ENCODE measurements around the gene TMEM204.

Gene TMEM204

DNA sequence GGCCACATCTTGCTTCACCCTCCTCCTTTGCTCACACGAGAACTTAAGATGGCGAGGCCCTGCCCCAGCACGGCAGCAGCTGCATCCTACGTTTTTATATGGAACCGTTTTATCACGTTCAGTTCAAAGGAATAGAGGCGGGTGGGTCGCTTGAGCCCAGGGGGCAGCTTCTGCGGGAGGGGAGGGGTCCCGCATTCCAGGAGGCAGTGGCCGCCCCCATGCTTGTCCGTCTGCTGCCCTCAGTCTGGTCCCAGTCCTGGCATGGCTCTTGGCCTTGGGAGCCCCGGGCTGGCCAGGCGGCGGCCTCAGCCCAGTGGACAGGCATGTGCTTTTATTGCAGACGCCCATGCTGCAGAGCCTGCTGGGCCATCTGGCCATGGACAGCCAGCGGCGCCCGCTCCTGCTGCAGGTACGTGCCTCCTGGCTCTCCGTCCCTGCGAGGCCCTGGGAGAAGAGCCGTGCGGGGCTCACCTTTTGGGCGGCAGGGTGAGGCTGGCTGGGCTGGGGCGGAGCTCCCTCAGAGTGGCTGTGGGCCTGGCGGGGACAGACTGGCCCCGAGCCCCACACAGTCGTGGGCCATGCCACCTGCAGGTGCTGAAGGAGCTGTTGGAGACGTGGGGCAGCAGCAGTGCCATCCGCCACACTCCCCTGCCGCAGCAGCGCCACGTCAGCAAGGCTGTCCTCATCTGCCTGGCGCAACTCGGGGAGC lies 33.6 kb upstream of the TMEM204 start:
- no peak for DNase-seq (ENCODE audit: low read depth)

GRCh38 chr16:1500465-1501150 lies 32.9 kb upstream of the TMEM204 start:
- no peak for DNase-seq (ENCODE audit: low read depth)

- DNase-seq (ENCODE audit: low read depth) = no peak
Measured at GRCh38 chr16:1501630-1502029, 31.8 kb upstream of the TMEM204 start.

GRCh38 chr16:1502092-1503004 lies 31.1 kb upstream of the TMEM204 start:
- DNase-seq (ENCODE audit: low read depth) = no peak

DNA sequence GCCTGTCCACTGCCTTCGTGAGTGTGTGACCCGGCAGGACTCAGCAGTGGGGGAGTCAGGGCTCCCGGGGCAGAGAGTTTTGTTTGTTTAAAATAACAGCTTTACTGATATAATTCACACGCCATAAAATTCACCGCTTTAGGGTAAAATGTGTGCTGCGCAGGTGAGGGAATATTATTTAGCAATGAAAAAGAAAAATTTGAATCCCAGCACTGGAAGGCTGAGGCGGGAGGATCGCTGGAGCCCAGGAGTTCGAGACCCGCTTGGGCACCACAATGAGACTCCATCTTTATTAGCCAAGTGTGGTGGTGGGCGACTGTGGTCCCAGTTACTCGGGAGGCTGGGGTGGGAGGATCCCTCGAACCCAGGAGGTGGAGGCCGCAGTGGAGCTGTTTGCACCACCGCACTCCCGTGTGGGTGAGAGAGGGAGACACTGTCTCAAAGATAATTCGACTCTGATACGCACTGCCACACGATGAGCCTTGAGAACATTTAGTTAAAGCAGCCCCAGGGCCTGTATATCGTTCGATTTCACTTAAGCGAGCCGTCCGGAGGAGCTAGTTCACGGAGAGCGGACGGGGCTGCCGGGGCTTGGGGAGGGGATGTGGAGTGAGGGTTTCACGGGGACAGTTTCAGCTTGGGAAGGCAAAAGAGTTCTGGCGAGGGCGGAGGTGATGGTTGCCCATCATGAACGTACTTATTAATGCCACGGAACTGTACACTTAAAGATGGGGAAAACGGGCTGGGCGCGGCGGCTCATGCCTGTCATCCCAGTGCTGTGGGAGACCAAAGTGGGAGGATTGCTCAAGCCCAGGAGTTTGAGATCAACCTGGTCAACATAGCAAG lies 30.1 kb upstream of the TMEM204 start:
- no peak for DNase-seq (ENCODE audit: low read depth)

DNA sequence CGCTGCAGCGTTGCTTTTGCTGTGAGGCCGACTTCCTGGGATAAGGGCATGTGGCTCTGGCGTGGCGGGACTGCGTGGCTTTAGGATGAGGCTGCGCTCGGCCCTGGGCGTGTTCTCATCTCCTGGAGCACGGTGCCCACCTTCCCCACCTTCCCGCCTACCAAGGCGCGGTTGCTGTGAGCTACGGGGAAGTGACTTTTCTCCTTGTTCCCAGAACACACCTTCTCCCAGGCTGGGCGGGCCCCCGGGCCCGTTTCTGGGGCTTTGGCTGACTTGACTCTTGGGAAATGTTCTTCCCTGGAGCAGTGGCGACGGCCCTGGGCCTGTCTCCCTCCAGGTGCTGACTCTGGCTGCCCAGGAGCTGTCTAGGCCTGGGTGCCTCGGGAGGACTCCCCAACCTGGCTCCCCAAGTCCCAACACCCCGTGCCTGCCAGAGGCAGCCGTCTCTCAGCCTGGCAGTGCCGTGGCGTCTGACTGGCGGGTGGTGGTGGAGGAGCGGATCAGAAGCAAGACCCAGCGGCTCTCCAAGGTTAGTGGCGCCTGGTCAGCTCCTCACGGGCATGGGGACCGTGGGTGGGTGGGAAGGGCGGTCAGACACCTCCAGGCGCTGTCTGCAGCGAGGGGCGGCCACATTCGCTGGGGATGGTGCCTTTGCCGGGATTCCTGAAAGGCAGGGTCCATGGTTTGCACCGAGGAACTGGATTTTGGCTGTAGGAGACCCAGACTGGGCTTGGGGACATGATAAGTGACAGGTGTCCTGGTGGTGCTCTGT lies 28.2 kb upstream of the TMEM204 start:
- no peak for DNase-seq (ENCODE audit: low read depth)

- no peak for DNase-seq (ENCODE audit: low read depth)
Measured at GRCh38 chr16:1505912-1506311, 27.6 kb upstream of the TMEM204 start.

DNA sequence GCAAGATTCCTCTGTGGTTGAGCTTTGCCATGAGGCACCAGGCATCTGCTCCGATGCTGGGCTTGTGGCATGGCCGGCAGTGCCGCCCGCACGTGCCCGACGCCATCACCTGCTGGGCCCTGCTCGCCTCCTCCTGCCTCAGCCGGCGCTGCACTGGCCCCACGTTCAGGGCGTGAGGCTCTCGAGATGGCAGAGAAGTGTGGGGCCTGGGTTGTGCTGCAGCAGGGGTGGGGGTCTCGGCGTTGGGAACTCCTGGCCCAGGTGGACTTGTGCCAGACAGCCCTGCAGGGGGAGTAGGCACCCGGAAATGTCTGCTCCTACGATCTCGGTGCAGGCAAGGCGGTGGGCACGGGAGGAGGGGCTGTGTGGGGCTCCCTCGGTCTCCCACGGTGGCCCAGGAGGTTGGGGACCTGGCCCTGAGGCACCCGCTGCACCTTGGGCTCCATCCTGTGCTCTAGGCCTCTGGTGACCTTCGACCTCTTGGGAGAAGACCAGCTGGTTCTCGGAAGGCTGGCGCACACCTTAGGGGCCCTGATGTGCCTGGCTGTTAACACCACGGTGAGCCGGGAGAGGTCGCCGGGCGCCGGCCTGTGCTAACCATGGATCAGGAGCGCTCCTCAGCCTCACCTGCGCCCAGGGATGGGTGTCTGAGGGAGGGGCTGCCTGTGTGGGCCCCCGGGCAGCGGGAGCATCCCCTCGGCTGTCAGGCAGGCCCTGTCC lies 26.8 kb upstream of the TMEM204 start:
- DNase-seq (ENCODE audit: low read depth) = no peak

DNA sequence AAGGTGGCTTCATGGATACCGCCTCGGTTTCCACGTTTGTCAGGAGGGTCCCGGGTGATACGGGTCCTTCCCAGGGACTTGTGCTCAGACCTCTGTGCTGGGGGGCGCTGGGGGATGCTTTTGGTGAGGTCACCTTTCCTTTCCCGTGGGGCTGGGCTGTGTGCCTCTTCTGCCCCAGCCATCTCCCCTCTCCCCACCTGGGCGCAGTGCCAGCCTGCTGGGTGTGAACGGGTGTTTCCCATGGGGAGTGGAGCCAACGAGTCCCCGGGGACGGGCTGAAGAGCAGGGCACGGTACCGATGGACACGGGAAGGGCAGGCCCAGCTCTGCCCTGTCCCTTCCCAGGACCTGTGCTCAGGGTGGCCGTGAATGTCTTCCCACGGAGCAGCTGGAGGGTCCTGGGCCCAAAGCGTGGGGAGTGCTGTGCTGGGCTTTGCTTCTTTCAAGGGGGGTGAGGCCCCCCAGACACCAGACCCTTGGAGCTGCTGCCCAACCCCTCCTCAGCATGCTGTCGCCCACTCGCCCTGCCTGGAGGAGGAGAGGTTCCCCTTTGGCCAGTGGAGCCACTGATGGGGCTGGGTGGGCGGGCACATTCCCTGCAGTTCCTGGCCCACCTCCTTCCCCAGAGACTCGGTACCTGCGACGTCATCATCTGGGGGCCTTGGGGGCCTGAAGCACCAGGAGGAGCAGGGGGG lies 24.8 kb upstream of the TMEM204 start:
- DNase-seq (ENCODE audit: low read depth) = no peak

GRCh38 chr16:1509307-1510221 lies 23.9 kb upstream of the TMEM204 start:
- DNase-seq (ENCODE audit: low read depth) = no peak

DNA sequence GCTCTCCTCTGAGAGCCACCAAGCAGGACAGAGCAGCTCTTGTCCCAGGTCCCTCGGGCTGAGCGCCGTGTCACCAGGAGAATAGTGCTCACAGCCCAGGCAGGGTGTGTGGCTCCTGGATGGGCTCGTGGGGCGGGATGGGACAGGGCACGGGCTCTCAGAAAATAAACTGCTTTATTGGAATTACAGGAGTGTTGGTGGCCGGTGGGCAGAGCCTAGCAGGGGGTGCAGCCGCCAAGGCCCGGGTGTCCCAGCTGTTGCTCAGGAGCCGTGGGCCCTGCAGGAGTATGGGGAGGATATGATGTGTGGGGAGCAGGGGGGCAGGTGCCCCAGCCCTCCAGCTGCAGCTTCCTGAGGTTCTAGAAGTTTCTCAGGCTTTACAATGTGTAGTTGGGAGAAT lies 23.2 kb upstream of the TMEM204 start:
- no peak for DNase-seq (ENCODE audit: low read depth)

DNA sequence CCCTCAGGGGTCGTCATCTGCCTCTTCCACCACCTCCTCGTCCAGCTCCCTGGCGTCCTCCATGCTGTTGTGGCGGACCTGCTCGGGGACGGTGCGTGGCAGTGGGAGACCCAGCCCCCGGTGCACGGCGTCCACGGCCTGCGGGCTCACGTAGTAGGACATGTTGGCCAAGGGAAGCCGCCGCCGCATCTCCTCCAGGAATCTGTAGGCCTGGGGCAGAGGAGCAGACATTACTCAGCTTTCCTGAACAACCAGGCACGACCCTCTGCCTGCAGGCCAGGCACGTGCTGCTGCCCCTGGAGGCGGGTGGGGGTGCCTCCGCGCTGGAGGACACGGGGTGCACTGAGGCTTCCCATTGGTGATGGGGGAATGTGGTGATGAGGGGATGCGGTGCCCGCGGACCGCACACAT lies 22.5 kb upstream of the TMEM204 start:
- no peak for DNase-seq (ENCODE audit: low read depth)

GRCh38 chr16:1511662-1512569 lies 21.6 kb upstream of the TMEM204 start:
- DNase-seq (ENCODE audit: low read depth) = no peak

GRCh38 chr16:1512774-1513173 lies 20.7 kb upstream of the TMEM204 start:
- no peak for DNase-seq (ENCODE audit: low read depth)

DNA sequence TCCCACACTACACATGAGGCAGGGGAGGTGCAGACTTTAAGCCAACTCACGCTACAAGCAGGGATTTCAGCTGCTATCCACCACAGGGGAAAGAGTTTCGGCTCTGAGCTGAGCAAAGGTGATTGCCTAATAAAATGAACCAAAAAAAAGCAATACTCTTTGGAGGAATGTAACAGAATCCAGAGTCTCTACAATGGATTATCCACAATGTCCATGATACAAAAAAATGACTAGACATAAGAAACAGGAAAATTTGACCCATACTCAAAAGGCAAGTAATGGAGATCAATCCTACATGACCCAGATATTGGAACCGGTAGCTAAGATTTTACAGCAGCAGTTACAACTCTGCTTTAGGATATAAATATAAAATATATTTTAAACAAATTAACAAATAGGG lies 19.0 kb upstream of the TMEM204 start:
- DNase-seq (ENCODE audit: low read depth) = no peak

GRCh38 chr16:1518626-1519135 lies 14.8 kb upstream of the TMEM204 start:
- no peak for DNase-seq (ENCODE audit: low read depth)

- DNase-seq (ENCODE audit: low read depth) = no peak
Measured at GRCh38 chr16:1519831-1520230, 13.6 kb upstream of the TMEM204 start.

Measured in activated gamma-delta T cell treated with anti-CD3 and anti-CD28 coated beads, Interleukin-2, amount 50 U/mL, for 16 hours (primary cell).